A172 (cell line): ENCODE results near the gene PHACTR1. TPM values are rescaled to one million over a fixed set of nuclear protein-coding genes. Genes with fewer than 3 reads are reported as not detected.
"Not testable (repeated sequence)": the region's sequence is repeated elsewhere in the genome, so short reads cannot be mapped to it uniquely, and the experiment has no call there.

Experiments used
- DNase-seq: peaks from one replicate; pipeline ENCODE4 v3.0.0-alpha.2; 2015; ENCODE audit warnings: low spot score
- total RNA-seq: library from RNA; depleted of rRNA; stranded (reverse); fragments of >200 nt; shearing (Covaris generic); gene quantifications from 2 replicates; pipeline ENCODE4 v1.2.3, GENCODE V29; 2014

PHACTR1 gene
- total RNA-seq, 1 experiment from 2014 or later: 0.55 TPM

DNA sequence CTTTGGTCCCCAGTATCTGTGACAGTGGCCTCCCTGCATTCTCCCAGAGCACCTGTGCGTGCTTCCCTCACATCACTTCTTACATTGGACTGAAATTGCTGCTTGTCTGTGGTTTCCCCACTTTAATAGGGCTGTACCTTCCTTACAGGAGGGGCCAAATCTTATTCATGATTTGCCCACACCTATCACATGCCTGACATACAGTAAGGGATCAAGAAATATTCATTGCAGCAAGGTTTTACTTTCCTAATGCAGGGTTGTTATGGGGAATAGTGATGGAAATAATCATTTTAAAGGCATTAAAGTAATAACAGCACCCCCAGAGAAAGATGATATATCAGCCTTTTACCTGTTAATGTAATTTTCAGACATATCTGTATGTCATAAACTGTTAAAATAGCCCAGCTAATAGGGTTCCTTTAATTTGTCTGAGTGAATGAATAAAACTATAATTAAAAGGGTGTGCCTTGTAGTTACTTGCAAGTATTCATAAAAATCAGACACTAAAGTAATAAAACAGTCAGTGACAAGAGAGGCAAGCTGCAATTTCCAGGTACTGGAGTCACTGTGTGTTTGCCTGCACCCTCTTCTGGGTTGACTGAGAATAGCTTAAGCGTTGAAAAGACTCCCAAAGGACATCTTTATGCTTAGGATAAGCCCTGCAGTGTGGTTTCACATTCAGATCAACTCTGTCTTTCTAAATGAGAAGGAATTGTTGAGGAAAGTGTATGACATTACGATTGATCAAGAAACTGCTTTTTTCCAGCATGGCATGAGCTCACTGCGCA is 182.7 kb downstream of the PHACTR1 start:
- no peak for DNase-seq

DNA sequence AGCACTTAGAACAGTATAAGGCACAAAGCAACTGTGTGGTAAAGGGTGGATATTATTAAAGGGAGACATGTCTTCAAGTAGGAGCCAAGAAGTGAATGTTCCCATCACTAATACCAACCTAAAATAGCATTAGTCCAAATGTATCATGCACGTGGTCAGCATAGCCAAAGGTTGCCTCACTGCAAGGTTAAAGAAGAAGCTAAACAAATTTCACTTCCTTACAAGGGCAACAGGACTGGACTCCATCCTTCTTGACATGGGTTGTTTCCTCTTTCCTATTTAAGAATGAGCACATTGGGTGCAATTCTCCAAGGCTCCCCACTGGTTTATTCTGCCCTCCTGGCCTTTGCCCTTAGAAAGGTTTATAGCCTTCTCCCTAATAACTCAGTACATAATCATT is 186.7 kb downstream of the PHACTR1 start:
- DNase-seq: no peak

DNA sequence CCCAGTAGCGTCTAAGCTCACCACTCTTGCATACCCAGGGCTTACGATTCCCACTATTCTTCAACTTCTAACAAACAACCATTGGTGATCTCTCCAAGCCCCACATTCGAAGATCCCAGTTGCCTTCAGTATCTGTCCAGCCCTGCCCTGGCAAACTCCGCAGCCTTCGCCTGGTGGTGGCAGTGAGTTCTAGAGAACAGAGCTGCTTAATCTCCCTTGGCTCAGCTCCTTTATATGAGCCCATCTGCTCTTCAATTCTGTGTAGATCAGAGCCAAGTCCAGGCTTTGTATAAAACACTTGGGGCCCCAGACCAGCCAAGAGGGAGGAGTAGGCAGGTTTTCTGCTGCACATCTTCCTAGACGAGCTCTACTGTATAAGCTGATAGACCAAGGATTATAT is 193.3 kb downstream of the PHACTR1 start:
- DNase-seq: no peak

DNA sequence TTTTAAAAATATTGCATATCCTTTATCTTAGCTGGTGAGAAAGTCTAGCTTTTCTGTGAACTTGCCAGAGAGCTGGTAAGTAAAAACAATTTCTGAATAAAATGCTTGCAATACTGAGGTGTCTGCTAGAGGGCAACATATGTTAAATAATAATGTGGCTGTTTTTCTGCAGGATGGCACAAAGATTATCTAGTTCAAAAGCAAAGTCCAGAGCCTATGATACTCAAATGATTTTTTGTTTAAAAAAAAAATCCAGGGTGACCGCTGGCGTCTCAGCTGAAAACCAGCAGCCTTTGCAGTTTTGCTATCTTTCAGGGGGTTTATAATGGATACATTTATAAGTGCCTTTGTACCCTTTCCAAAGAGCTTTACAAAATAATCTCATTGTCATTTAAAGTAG is 194.9 kb downstream of the PHACTR1 start:
- peak; percentile 46 for DNase-seq

DNA sequence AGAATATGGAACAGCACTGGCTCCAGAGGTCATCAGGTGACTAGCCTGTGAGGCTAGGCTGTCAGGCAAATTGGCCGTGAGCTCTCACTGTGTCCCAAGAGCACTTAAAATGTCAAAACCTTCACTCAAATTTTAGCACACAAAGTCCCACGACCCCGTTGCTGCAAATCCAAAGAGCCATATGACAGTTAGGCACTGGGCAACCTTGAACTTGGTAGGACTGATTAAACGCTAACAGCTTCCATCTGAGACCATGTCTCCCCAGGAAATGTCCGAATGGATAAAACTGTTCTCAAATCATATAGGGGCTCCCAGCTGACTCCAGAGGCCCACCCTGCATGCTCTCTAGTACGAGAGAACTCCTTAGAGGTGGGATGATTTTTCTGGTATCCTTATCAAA is 196.6 kb downstream of the PHACTR1 start:
- DNase-seq: no peak

DNA sequence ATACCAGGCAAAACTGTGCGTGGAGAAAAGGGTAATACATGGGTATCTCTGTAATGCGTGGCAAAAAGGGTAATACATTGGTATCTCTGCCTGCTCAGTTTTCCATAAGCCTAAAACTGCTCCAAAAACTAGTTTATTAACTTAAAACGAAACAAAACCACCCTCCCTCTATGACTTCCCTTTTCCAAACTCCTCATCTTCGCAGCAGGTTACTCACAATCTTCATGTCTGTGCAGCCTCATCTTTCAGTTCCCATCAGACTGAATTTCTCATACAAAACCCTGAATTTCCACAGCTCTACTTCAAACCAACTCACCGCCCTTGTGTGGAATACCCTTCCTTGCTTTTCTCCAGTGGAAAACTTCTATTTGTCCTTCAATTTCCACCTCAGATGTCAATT is 199.4 kb downstream of the PHACTR1 start:
- no peak for DNase-seq

DNA sequence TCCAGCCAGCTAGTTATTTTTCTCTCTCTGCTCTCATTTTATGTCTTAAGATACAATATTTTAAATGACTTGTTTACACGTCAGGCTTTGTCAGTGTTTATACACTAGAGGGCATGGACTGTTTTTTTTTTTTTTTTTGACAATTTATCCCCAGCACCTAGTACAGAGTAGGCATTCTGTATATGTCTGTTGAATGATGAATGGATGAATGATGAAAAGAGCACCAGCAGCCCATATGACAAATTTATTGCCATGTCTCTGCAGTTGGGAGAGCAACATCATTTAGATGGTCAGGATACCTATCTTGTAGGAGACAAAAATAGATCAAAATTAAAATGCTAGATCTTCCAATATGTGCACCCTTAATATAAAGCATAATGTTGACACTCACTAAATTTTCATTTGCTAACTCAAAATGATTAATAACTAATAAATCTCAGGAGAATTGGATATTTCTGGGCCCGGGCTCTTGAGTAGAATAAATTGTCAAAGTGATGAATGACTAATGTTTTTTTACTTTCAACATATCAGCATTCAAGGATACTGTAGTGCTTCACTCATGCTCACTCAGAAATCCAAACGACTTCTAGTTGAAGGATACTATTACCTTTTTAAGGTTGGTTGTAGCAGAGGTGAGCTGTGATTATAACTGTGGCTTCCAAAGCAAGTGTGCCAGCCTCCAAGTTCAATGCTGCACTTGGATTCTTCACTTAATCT is 200.0 kb downstream of the PHACTR1 start:
- DNase-seq: no peak

DNA sequence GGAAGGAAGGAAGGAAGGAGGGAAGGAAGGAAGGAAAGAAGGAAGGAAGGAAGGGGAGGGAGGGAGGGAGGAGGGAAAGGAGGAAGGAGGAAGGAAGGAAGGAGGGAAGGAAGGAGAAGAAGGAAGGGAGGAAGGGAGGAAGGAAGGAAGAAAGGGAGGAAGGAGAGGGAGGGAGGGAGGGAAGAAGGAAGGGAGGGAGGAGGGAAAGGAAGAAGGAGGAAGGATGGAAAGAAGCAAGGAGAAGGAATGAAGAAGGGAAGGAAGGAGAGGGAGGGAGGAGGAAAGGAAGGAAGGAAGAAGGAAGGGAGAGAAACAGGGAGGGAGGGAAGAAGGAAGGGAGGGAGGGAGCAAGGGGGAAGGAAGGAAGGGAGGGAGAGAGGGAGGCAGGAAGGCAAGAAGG is 204.9 kb downstream of the PHACTR1 start:
- no peak for DNase-seq

DNA sequence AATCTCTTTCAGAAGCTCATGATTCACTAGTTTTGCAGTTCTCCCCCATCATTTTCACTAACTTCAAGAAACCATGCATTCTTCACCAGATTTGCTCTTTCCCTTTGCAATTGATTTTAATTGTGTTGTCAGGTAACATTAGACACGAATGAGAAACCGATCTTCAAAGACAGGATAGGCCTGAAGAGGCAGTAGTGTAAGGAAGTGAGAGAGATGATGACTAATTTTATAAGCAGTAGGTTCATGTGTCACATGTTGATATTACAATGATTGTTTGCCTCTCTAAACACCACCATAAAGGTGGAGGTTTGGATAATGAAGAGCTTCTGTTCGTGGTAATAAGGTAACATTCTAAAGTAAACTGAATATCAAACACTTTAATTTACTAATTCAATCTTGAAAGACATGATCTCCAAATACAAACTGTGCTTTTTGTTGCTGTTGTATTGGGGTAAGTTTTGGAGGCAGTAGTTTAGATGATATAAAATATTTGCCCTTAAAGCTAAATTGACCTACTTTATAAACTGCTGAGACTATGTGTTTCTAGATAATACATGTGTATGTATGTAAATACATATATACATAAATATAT is 207.2 kb downstream of the PHACTR1 start:
- no peak for DNase-seq

DNA sequence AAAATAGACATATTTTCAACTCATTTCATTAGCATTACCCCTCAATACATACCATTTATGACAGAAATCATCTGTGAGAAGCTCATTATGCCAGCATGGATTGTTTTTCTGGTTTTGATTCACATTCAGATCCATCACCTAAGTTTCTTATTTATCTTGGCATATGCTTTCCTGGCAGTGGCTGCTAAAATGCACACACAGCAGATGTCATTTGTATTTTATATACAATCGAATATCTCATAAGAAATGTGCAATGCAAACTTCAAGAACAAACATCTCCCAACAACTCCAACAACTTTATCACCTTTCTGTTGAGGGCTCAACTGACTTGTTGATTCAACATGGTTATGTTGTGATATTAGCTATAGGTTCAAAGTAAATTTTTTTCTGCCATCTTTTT is 208.3 kb downstream of the PHACTR1 start:
- no peak for DNase-seq

DNA sequence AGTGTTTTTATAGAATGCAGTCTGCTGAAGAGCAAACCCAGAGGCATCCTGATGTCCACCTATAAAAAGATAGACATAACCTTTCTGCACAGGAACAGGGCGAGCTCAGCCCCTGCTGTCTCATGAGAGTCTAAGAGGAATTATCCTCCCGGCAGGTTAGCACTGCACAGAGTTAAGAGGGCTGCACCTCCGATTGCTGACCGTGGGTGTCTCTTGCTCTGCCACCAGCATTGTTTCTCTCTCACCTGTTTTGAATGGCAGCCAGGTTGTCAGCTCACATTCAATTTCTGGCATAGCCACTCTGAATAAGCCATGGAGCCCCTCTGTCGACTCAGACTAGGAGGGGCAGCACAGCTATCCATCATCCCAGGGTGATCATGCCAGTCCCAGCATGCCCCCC is 211.2 kb downstream of the PHACTR1 start:
- no peak for DNase-seq

DNA sequence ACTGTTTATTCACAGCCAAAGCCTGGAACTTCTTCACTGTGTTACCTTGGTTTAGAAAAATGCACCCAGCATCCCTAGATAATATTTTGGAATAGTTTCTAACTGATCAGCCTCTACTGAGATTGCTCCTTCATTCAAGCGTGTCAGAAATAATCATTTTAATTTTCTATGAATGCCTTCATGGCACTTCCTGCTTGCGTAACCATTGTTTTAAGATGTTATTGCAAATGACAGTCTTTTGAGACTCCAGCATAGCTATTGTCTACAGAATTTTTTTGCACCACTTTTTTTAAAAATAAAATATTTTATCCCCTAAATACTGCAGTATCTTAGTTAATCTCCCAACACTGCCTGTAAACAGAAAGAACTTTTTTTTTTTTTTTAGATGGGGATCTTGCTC is 213.1 kb downstream of the PHACTR1 start:
- no peak for DNase-seq

DNA sequence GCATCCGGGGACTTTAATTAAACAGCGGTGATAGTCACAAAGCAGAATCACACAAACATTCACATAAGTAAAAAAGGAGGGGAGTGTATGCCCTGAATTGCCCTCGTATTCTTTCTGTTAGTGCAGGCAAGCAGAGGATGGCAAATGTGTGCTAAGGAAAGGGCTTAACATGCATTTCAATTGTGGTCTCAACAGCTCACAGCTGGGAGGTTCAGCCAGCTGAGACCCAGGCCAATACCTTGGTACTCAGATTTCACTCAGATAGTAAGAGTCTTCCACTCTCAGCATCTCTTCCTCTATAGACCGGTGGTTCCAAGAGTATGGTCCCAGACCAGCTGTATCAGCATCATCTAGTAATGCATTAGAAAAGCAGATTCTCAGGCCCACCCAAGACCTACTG is 215.1 kb downstream of the PHACTR1 start:
- DNase-seq: no peak

DNA sequence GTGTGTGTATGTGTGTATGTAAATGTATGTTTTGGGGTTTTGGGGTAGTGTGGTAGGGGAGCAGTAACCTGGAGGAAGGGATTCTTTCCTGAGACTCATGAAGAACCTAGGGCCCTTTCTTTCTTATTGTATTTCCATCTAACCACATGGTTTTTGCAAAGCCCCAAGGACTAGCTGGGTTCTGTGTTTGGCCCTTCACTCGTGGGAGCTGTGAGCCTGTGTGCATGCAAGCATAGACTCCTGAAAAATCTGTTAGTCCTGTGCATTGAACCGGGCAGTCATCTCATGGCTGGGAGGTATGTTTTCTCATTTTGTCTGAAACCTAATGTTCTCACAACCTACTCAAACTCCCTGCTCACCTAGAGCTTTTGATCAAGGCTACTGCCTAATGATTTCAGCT is 219.1 kb downstream of the PHACTR1 start:
- DNase-seq: no peak

DNA sequence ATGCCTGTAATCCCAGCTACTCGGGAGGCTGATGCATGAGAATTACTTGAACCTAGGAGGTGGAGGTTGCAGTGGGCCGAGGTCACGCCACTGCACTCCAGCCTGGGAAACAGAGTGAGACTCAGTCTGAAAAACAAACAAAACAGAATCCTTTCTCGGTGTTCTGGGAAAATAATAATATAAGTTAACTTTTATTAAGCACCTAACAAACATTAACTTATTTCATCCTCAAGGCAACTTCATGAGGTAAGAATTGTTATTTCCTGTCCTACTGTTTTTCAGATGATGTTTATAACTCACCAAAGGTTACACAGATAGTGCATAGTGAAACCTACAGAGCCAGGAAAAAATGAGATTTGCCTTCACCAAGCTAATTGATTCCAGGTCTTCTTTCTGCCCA is 221.4 kb downstream of the PHACTR1 start:
- no peak for DNase-seq

DNA sequence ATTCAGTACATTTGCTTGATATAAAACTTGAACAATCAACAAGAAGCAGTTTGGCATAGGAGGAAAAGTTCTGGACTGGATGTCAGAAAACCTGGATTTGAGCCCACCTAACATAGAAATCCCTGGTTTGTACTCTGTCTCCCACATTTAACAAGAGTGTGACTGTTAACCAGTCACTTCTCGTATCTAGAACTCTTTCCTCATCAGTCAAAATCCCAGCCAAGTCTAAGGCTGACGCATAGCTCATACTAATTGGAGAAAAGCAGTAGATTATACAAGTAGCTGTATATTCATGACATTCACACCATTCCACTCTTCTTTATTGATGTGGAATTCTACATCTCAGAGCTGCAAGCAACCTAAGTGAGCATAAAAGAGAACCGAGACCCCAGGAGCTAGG is 222.7 kb downstream of the PHACTR1 start:
- no peak for DNase-seq

DNA sequence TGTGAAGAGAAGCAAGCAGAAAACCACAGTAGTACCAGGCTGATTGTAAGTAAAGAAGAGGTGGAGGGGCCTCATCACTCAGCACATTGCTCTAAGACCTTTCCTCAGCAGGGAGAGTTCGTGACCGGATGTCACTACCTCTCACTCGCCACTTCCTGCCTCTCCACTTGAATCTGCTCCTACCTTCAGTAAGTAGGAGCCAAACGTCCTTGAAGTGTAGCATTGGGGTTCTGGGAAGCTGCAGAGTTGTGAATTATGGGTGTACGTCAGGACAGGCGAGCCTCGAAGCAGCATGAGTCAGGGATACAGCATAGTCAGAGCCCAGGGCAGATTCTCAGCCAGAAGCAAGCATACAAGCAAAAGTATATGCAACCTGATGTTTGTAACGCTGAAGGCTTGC is 224.9 kb downstream of the PHACTR1 start:
- DNase-seq: peak; percentile 40

DNA sequence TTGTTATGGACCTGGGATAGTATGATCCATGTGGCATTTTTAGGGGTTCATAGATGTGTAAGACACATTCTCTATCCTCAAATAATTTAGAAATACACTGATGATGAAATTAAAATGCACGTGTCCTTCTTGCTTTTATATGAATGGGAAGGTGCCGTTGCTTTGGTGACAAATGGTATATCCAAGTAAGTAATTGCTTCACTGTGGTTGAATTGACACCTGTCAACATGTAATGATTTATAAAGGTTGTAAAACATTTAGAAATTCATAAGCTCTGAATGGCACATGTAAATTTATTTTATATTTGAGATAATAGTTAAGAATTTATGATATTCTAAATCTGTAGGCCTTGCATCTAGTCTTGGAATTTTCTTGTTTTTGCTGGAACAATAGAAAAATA is 227.0 kb downstream of the PHACTR1 start:
- no peak for DNase-seq

DNA sequence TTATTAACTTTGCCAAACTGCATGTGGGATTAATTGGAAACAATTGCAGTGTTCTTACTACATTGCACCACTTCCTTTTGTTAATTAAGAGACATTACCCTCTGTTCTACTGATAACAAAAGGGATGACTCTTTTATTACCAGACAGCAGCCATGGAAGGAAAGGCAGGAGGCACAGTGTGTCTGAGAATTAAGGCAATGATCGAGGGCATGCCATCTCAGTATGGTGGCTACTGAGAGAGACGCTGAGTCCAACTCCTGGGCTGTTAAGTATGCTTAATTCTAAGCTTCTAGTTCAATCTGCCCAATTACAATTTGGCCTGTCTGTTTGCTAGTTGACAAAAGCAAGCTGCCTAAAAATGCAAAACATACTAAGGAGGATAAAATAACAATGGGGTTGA is 227.4 kb downstream of the PHACTR1 start:
- no peak for DNase-seq

DNA sequence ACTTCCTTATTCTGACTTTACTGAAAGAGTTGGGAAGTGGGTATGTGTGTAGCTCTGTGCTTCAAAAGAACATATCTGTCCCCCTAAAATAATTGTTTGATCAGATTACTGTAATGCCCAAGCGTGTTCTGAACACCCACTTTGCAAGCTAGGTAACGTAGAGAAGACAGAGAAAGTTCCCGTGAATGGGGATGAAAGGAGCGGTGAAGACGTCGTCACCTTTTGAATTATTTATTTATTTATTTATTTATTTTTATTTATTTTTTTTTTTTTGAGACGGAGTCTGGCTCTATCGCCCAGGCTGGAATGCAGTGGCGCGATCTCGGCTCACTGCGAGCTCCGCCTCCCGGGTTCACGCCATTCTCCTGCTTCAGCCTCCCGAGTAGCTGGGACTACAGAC is 228.0 kb downstream of the PHACTR1 start:
- not testable (repeated sequence) for DNase-seq

DNA sequence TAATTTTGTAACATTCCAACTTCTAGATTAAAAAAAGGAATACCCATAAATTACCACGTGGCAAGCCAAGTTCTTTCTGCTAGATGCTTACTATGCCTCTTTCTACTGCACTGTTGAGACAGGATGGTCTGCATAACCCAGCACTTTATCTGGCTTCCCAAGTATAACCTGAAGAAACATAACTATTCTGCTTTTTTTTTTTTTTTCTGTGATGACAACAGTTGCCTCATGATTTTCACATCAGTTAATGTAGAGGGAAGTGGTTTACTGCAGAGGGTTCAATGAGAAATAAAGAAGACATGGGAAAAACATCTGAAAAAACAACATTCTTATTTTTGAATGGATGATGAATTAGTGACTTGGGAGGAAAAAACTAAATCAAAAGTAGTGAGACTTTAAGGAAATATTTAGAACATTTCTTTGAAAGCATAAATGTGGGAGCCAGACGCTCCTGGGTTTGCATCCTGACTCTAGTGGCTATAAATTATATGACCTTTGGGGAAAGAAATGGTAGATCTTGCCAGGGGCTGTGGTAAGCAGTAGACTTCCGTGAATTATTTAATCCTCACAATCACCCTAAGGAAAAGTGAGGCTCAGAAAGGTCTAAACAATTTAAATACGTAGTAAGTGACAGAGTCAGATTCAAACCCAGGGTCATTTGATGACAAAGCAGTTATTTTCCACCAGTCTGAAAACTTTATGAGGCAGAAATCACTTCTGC is 230.7 kb downstream of the PHACTR1 start:
- DNase-seq: no peak

DNA sequence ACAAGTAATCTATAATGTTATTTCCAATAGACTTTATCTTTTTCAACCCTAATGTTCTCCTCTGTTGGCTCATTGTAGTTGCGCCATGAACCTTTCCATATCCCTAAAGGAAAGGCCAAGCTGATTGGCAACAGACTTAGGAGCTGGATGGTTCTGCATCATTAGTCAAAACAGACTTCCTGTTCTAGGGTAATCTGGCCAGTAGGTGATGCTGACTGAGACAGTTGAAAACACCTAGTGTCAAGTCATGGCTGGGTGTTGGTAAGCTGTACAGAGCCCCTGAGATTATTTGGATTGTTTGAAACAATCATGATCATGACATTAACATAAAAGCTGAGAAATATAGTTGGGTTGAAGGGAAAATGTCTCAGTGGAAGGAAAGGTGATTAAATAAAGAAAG is 231.4 kb downstream of the PHACTR1 start:
- no peak for DNase-seq

DNA sequence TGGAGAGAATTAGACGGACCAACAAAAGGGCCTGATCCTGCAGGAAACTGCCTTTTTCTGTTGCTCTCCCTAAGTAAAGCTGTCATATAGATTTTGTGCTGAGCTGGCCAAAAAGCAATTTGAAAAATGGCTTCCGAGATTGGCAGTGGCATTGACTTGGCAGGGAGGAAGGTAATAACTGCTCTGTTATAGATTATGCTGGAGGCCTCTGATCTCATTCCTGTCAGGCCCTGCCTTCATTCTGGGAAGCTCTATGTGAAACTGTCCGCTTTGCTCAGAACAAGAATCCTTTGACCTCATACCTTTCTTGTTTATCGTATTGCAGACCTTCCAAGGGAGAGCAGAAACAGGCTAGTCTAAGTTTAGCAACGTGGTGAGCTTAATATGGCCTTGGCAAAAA is 234.4 kb downstream of the PHACTR1 start:
- DNase-seq: no peak
